Measurements from ENCODE around the gene KCNH5.

GRCh38 chr14:62759796-62760195 is 285.5 kb downstream of the KCNH5 start:
- no peak for TF ChIP-seq POLR2A (IDR thresholded peaks at IDR 0.05; ENCODE audit: extremely low read depth, insufficient read length)
- TF ChIP-seq CTCF (IDR thresholded peaks at IDR 0.05; ENCODE audit: low read depth, low read length) = no peak
- TF ChIP-seq MAX (IDR thresholded peaks at IDR 0.05; ENCODE audit: low read depth, low read length) = no peak
- no peak for TF ChIP-seq MYC (IDR thresholded peaks at IDR 0.05; ENCODE audit: low read depth, low read length)
